BE2C (cell line): ENCODE data around the gene NDOR1.

Experiments
- DNase-seq: peaks from one replicate; pipeline ENCODE4 v3.0.0-alpha.2; 2020
- H3K27me3 ChIP-seq: fragments of 250-450 bp; sonication (Bioruptor Pico); 2 replicates; pipeline ENCODE4 v1.5.1; 2020; ENCODE audit warnings: mild to moderate bottlenecking
- H3K36me3 ChIP-seq: fragments of 250-450 bp; sonication (Bioruptor Pico); 2 replicates; pipeline ENCODE4 v1.5.1; 2020; ENCODE audit warnings: mild to moderate bottlenecking
- H3K4me1 ChIP-seq: fragments of 250-450 bp; sonication (Bioruptor Pico); 2 replicates; pipeline ENCODE4 v1.5.1; 2020
- H3K4me3 ChIP-seq: 2 replicates; pipeline ENCODE4 v1.5.1; 2011; ENCODE audit warnings: low read depth, low read length
- H3K9me3 ChIP-seq: fragments of 250-450 bp; sonication (Bioruptor Pico); 2 replicates; pipeline ENCODE4 v1.5.1; 2020
- CTCF ChIP-seq: IDR thresholded peaks from 2 replicates; pipeline ENCODE4 v1.5.1; 2012; ENCODE audit warnings: mild to moderate bottlenecking, low read depth, low read length

The NDOR1 gene

GRCh38 chr9:137187386-137187785, 18.1 kb upstream of the NDOR1 start:
- no peak for DNase-seq
- H3K9me3 ChIP-seq, result no peaks in the 10 kb centered on the region
- H3K4me1 ChIP-seq, result no peaks in the 10 kb centered on the region
- no peaks in the 10 kb centered on the region for H3K27me3 ChIP-seq
- TF ChIP-seq CTCF, result no peak
- peak overlapping the region; percentile 99 for H3K4me3 ChIP-seq
- peaks cover 17% of the 10 kb centered on the region for H3K36me3 ChIP-seq

GRCh38 chr9:137188086-137188489, 17.4 kb upstream of the NDOR1 start:
- H3K9me3 ChIP-seq, result no peaks in the 10 kb centered on the region
- no peaks in the 10 kb centered on the region for H3K4me1 ChIP-seq
- H3K4me3 ChIP-seq, result peak overlapping the region; percentile 99
- no peaks in the 10 kb centered on the region for H3K27me3 ChIP-seq
- DNase-seq, result no peak
- peaks cover 12% of the 10 kb centered on the region for H3K36me3 ChIP-seq
- TF ChIP-seq CTCF, result no peak

- Histone ChIP-seq H3K9me3 (no peaks in the 10 kb centered on the region), H3K36me3 (peaks cover 6% of the 10 kb centered on the region), H3K4me3 (peak within 1 kb of the TSS; percentile 99), H3K4me1 (no peaks in the 10 kb centered on the region), H3K27me3 (no peaks in the 10 kb centered on the region)
- DNase-seq, result peak; percentile 96
- TF ChIP-seq CTCF, result peak; percentile 37
These were observed 16.8 kb upstream of the NDOR1 start, which contains the start of the genes ANAPC2 and SSNA1 for GRCh38 chr9:137188490-137189296. Gene ANAPC2 (minus strand): TSS chr9:137188560. CDS start chr9:137188532, 28 bp downstream. Gene SSNA1 (plus strand): TSS chr9:137188676. CDS start chr9:137188727, 51 bp downstream.

- H3K9me3 ChIP-seq, result no peaks in the 10 kb centered on the region
- H3K4me1 ChIP-seq, result no peaks in the 10 kb centered on the region
- no peaks in the 10 kb centered on the region for H3K27me3 ChIP-seq
- peak overlapping the region; percentile 99 for H3K4me3 ChIP-seq
- H3K36me3 ChIP-seq, result peaks cover 4% of the 10 kb centered on the region; the same call in 1 of the 2 replicates
- no peak for DNase-seq
- TF ChIP-seq CTCF, result no peak
These were observed 15.9 kb upstream of the NDOR1 start for GRCh38 chr9:137189297-137190295.

- peaks cover 4% of the 10 kb centered on the region for H3K4me1 ChIP-seq
- DNase-seq, result no peak
- H3K36me3 ChIP-seq, result peaks cover 4% of the 10 kb centered on the region; the same call in 1 of the 2 replicates
- no peak overlapping the region for H3K4me3 ChIP-seq
- TF ChIP-seq CTCF, result peak; percentile 12; the same call in 1 of the 2 replicates
- H3K27me3 ChIP-seq, result no peaks in the 10 kb centered on the region
- H3K9me3 ChIP-seq, result no peaks in the 10 kb centered on the region
These were observed 15.1 kb upstream of the NDOR1 start for GRCh38 chr9:137190315-137190856.
